GM10847 (cell line): Measurements from ENCODE around the gene SH3BP2.

ENCODE experiments used
- POLR2A ChIP-seq: IDR thresholded peaks from 2 replicates; pipeline ENCODE4 v1.6.1; 2011; ENCODE audit not compliant: insufficient read length; ENCODE audit errors: extremely low read depth

The SH3BP2 gene

DNA sequence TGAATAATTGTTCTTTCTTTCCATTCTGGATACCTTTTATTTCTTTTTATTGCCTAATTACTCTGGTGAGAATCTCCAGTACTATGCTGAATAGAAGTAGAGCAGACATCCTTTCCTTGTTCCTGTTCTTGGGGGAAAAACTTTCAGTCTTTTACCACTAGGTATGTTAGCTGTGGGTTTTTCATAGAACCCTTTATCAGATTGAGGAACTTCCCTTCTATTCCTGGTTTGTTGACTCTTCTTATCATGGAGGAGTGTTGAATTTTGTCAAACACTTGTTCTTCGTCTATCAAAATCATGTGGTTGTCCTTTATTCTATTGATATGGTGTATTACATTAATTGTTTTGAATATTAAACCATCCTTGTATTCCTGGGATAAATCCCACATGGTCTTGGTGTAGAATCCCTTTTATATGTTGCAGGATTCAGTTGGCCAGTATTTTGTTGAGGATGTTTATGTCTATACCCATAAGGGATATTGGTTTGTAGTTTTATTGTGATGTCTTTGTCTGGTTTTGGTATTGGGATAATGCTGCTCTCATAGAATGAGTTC is 23.6 kb downstream of the SH3BP2 start:
- no peak for TF ChIP-seq POLR2A

DNA sequence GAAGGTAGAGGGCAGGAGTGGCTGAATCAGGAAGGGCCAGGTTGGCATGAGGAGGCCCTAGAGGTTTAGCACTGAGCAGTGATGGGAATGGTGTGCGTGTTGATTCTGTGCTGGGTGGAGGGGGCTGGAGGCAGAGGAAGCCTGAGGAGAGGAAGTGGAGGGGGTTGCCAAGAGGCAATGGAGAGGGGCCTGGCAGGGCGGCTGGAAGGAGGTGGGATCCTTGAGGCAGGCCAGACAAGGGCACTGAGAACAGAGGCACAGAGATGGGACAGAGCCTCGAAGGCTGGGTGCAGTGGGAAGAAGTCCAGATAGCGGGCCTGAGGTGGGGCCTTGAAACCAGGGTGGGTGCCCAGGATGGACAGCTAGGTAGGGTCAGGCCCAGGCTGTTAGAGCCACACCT is 24.3 kb downstream of the SH3BP2 start:
- no peak for TF ChIP-seq POLR2A

DNA sequence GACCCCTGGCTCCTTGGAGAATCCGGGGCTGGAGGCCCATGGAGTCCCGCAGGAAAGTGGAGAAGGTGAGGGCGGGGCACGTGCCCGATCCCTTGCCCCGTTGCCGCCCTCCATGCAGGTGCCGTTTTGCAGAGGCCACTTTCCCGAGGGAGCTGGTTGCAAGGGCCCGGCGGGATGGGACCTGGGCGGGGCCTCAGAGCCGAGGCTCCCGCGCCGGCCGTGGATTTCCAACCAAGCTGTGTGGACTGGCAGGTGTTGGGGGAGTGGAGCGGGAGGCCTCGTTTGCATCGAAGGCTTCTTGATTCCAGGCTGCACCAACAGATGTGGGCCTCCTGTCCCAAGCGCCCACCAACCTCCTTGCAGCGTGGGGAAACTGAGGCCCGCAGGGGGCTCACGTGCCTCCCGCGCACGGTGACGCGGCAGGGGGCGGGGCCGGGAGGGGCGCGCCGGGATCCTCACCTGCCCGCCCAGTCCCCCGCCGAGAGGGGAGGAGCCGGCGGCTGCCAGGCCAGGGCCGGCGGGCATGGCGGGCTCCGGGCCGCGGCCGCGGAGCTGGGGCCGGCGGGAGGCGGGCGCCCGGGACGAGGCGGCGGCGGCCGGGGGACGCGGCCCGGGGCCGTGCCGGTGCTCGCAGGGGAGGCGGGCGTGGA is 24.9 kb downstream of the SH3BP2 start:
- no peak for TF ChIP-seq POLR2A

DNA sequence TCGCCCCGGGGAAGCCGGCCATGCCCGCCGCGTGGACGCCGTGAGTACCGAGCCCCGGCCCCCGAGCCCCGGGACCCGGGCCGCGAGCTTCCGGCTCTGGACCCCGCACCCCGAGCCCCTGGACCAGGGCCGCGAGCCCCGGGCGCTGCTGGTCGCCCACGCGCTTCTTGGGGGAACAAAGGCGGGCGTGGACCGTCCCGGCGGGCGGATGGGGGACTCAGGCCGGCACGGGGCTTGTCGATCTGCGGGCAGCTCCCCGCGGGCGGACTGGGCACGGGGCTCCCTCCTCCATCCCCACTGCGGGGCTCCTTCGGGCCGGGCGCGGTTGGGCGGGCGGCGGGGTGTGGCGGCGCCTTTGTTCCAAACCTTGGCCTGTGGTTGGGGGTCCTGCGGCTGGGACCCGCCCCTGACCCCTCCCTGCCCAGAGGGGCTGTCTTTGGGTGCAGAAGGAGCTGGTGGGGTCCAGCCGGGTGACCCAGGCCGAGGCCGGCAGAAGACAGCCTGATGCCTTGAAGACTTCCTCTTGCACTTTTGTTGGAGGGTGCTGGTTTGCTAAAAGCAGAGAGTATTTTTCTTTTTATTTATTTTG is 25.6 kb downstream of the SH3BP2 start:
- TF ChIP-seq POLR2A = no peak

DNA sequence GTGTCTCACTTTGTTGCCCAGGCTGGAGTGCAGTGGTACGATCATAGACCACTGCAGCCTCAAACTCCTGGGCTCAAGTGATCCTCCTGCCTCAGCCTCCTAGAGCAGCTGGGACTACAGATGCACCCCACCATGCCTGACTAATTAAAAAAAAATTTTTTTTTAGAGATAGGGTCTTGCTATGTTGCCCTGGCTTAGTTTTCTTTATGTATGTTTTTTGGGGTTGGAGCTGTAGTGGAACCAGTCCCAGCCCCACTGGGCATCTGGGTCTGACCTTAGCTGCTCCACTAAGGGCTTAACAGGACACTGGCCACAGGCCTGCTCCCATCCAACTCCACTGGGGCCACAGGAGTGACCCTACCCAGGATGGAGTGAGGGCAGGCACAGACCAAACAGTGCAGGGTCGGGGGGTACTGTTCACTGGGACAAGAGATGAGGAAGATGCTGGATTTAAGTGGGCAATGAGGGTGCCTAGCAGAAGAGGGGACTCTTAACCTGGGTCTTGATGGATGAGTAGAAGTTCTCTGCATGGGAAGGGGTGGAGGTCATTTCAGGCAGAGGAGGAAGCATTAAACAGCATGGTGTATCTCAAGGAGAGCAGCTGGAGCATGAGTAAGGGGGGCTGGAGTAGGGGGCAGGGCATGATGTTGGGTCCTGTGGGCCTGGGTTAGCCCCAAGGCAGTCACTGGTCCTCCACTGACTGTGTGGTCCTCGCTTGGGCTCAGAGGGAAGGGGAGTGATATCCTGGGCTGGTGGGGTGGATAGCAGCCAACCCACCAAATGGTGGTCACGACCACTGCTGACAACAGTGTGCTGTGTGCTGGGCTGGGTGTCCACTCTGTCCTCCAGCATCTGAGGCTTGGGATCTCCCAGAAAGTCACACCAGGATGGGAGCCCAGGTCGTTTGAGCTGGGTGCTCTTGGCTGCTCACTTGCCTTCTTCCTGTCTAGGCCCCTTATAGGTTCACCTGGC is 26.6 kb downstream of the SH3BP2 start:
- TF ChIP-seq POLR2A = no peak

DNA sequence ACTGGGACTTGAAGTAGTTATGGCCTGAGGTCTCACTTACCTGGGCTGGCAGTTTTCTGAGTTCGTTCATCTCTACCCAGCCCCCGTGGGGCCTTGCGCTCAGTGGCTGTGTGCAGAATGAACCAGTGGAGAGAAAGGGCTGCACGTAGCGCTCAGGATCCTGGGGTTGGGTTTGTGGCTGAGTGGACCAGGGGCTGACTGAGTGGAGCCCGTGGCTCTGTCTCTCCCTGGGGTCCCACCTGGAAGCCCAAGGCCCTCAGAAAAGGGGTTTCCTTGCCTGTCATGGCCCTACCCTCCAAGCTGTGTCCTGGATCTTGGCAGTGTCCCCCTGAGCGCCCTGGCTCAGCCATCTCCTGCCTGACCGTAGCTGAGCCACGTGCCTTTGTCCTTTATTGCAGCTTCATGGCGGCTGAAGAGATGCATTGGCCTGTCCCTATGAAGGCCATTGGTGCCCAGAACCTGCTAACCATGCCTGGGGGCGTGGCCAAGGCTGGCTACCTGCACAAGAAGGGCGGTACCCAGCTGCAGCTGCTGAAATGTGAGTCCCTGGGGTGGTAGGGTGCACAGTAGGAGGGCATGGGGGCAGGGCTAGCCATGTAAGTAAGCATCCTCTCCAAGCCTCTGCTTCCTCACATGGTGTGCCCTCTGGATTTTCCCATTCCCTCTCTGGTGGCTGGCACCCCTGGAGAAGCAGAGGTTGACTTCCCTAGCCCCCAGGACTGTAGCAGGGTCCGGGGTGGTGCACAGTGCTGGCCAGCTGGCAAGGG is 27.5 kb downstream of the SH3BP2 start:
- no peak for TF ChIP-seq POLR2A

DNA sequence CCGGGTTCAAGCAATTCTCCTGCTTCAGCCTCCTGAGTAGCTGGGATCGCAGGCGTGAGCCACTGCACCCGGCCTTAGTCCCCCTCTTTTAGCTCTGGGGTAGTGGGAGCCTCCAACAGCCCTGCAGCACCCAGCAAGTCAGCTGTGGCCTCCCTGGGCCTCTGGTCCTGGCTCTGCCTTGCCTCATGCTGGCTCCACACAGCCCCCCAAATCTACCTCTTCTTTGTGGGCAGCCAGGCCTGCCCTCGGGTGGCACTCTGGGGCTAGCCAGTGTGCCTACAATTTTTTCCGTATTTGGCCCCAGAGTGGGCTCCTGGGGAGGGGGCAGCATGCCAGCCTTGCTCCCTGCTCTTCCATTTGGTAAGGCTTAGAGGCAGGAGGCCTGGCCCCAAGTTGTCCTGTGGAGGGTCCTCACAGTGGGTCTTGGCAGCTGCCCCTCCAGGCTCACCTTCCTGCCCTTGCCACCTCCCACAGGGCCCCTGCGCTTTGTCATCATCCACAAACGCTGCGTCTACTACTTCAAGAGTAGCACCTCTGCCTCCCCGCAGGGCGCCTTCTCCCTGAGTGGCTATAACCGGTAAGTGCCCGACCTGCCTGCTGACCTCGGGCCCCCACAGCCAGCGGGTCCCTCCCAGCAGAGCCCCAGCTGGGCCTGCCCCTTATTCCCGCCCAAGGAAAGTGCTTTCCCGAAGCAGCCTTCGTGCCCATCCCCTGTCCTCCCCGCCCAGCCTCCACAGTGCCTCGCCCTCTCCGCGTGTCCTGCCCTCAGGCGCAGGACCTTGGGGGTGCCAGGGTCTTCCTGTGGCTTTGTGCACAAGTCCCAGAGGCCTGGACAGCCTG is 29.8 kb downstream of the SH3BP2 start:
- no peak for TF ChIP-seq POLR2A

DNA sequence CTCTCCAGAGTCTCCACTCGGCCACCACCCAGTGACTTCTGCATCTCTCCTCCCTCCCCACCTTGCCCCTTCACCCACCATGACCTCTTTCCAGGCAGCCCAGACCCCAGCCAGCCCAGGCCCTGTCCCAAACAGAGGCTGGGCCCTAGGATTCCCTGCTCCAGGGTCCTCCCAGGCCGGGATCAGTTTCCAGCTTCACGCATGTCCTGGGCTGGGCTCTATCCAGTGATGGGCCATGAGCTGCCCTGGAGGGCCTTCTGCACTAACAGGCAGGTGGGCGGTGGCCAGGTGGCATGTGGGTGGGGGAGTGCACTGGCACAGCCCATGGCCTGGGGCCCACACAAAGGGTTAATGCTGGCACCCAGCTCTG is 30.4 kb downstream of the SH3BP2 start:
- TF ChIP-seq POLR2A = no peak

DNA sequence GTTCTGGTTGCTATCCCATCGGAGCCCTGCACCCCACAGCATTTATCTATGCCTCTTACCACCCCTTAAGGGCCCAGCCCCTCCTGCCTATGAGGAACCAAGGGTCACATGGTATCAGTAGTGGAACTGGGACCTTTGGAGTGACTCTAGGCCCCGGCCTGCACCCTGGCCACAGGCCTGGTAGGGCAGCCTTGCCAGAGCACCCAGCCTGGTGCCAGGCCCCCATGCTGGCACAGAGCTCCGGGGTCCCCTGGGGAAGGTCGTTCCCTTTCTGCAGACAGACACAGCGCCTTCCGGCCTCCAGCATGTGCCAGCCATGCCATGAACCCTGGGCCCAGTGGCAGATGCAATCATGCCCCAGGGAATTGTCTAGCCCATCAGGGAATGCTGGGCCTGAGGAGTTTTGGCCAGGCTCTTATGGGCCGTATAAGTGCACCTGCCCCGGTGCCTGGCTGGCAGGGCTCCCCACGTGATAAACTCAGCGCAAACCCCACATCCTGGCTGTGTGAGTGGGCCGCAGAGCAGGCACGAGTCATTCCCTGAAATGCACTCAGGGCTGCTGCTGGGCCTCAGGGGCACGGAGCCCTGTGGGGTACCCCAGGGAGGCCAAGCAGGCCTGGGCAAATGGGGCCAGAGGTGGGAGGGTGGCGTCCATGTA is 30.9 kb downstream of the SH3BP2 start:
- no peak for TF ChIP-seq POLR2A

DNA sequence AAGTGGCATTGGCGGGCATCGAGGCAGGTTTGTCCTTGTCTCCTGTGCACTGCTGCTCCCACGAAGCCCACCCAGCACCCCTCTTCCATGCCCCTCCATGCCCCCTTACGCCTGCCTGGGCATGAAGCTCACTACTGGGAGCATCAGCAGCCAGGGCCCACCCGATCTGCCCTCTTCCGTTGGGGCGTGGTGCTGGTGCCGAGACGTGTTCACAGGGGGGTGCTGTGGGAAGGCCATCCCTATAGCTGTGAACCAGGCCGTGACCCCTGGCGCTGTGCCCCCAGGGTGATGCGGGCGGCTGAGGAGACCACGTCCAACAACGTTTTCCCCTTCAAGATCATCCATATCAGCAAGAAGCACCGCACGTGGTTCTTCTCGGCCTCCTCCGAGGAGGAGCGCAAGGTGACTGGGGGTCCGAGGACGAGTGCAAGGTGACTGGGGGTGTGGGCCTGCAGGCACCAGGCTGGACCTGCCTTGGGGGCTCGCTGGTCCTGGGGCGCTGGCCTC is 31.5 kb downstream of the SH3BP2 start:
- TF ChIP-seq POLR2A = no peak

DNA sequence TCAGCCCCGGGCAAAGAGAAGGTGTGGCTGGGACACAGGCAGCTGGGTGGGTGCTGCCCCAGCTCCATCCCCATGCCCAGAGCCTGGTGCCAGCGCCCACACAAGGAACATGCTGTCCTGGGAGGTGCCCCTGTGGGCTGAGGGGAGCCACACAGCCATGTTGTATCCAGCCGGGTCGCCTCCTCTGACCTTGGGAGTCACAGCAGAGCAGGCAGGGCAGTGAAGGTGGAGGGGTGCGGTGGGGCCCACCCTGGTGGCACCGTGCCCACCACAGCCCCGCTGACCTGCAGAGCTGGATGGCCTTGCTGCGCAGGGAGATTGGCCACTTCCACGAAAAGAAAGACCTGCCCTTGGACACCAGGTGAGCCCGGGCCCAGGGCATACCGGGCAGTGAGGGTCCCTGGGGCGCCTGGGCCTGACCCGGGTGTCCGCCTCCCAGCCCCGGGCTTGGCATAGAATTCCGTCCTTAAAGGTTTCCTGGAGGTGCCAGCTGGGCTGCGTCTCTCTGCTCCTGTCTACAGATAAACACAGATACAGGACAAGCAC is 32.0 kb downstream of the SH3BP2 start:
- TF ChIP-seq POLR2A = no peak

DNA sequence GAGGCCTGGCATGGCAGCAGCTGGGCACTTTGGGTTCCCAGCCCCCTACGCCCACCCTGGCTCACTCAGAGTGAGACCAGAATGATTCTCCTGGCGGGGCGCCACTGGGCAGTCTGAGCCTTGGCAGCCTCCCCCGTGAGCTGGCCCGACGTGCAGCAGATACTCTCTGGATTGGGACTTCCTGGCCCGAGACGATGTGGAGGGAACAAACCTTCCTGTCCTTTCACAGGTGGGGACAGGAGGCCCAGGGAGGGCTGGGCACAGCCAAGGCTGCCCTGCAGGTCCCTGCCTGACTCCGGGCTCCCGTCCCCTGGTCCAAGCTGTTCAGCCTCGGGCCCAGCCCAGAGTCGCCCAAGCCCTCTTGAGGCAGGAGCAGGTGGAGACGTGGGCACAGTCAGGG is 32.9 kb downstream of the SH3BP2 start:
- TF ChIP-seq POLR2A = no peak
